HepG2 (cell line): ENCODE results near the gene ZNF607. TPM values are rescaled to one million over a fixed set of nuclear protein-coding genes. Genes with fewer than 3 reads are reported as not detected.

Source experiments
- BRD4 ChIP-seq: sonication (generic); formaldehyde crosslinking; IDR thresholded peaks from 2 replicates; pipeline ENCODE4 v1.4.0; 2020; ENCODE audit warnings: missing genetic modification reagents
- EHMT2 ChIP-seq: fragments of 200-600 bp; sonication (generic); IDR thresholded peaks from 2 replicates; pipeline ENCODE4 v1.7.0; 2017; ENCODE audit warnings: antibody characterized with exemption, low read depth, low read length, borderline replicate concordance
- HNRNPK ChIP-seq: fragments of 200-400 bp; formaldehyde crosslinking; IDR thresholded peaks from 2 replicates; pipeline ENCODE4 v1.6.1; 2018; ENCODE audit warnings: low read length, low read depth, moderate library complexity, mild to moderate bottlenecking; ENCODE audit not compliant: poor library complexity, severe bottlenecking
- PITX1 ChIP-seq: sonication (generic); formaldehyde crosslinking; IDR thresholded peaks from 2 replicates; pipeline ENCODE4 v1.5.1; 2020; ENCODE audit warnings: mild to moderate bottlenecking, missing genetic modification reagents
- U2AF1 ChIP-seq: fragments of 200-400 bp; formaldehyde crosslinking; optimal IDR thresholded peaks from 2 replicates; pipeline ENCODE3; 2017; ENCODE audit warnings: mild to moderate bottlenecking, low read depth, low read length
- ZFP36L1 ChIP-seq: sonication (generic); formaldehyde crosslinking; IDR thresholded peaks from 2 replicates; pipeline ENCODE4 v1.8.0; 2022; ENCODE audit warnings: mild to moderate bottlenecking, missing genetic modification reagents, moderate library complexity
- polyA plus RNA-seq, 8 experiments: library from polyadenylated mRNA; depleted of rRNA in 3 of 8; stranded (reverse) in 7 of 8; unstranded in 1 of 8; fragments of >200 nt; fragmentation: Illumina TruSeq in 4 of 8; extraction: Trizol in 4 of 8; gene quantifications; 2 replicates each; pipeline versions ENCODE4 v1.2.1 to v1.2.3, GENCODE V29; 2011 to 2016; ENCODE audit warnings: low read depth in 4 of 8, missing spikeins in 1 of 8, mixed read lengths in 1 of 8; ENCODE audit not compliant: insufficient read depth in 1 of 8
- total RNA-seq, 5 experiments: library from RNA; depleted of rRNA; stranded (reverse); fragments of >200 nt; fragmentation: Illumina TruSeq; extraction: Trizol; gene quantifications; 2 replicates each; pipeline ENCODE4 v1.2.3, GENCODE V29; 2016; ENCODE audit warnings: low read depth in 1 of 5
- TF ChIP-seq, protein P1 (sequence below): sonication (generic); formaldehyde crosslinking; IDR thresholded peaks from 2 replicates; pipeline ENCODE4 v1.5.1; 2020; ENCODE audit warnings: missing genetic modification reagents, mild to moderate bottlenecking, borderline replicate concordance
- TF ChIP-seq, protein P2 (sequence below): sonication (generic); formaldehyde crosslinking; IDR thresholded peaks from 2 replicates; pipeline ENCODE4 v1.4.0; 2020; ENCODE audit warnings: low read depth, missing genetic modification reagents
- TF ChIP-seq, protein P3 (sequence below): sonication (generic); formaldehyde crosslinking; IDR thresholded peaks from 2 replicates; pipeline ENCODE4; 2020; ENCODE audit warnings: missing genetic modification reagents, mild to moderate bottlenecking, borderline replicate concordance
- TF ChIP-seq, protein P4 (sequence below): sonication (generic); formaldehyde crosslinking; IDR thresholded peaks from 2 replicates; pipeline ENCODE4 v1.4.0; 2020; ENCODE audit warnings: missing genetic modification reagents, borderline replicate concordance

Gene ZNF607
- total and polyA plus RNA-seq, 2 of the 13 experiments (the other 11 are each of a cell fraction or from before 2014, with no cell fraction given) = 3.8 to 8.3 TPM

DNA sequence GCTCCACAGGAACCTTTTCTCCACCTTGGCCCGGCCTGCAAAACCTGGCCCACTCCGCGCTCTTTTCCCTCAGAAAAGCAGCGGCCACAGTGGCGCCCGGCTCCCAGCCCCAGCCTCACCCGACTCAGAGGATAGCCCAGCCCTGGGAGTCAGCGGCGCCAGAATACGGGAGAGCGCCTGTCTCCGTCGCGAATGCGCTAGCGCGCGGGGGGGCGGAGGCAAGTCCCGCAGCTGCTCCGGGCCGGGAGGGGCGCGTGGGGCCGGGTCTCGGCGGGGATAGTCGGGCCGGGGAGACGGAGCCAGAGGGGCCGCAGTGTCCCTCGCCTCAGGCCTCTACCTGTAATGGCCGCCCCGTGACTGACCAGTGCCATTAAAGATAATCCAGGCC, 64.3 kb downstream of the ZNF607 start, which contains the start of gene ZFP30 (continued):
- TF ChIP-seq, protein P1, sequence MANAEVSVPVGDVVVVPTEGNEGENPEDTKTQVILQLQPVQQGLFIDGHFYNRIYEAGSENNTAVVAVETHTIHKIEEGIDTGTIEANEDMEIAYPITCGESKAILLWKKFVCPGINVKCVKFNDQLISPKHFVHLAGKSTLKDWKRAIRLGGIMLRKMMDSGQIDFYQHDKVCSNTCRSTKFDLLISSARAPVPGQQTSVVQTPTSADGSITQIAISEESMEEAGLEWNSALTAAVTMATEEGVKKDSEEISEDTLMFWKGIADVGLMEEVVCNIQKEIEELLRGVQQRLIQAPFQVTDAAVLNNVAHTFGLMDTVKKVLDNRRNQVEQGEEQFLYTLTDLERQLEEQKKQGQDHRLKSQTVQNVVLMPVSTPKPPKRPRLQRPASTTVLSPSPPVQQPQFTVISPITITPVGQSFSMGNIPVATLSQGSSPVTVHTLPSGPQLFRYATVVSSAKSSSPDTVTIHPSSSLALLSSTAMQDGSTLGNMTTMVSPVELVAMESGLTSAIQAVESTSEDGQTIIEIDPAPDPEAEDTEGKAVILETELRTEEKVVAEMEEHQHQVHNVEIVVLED (CRISPR knock-in tag) = peak; percentile 19; the same call in 1 of the 2 replicates
- TF ChIP-seq ZFP36L1 (CRISPR knock-in tag) (no peak), HNRNPK (peak; percentile 7), BRD4 (CRISPR knock-in tag) (0 out of 2 replicates have a peak, but pooled peaks have one; percentile 8), EHMT2 (no peak), PITX1 (no peak), U2AF1 (no peak)
- TF ChIP-seq, protein P2, sequence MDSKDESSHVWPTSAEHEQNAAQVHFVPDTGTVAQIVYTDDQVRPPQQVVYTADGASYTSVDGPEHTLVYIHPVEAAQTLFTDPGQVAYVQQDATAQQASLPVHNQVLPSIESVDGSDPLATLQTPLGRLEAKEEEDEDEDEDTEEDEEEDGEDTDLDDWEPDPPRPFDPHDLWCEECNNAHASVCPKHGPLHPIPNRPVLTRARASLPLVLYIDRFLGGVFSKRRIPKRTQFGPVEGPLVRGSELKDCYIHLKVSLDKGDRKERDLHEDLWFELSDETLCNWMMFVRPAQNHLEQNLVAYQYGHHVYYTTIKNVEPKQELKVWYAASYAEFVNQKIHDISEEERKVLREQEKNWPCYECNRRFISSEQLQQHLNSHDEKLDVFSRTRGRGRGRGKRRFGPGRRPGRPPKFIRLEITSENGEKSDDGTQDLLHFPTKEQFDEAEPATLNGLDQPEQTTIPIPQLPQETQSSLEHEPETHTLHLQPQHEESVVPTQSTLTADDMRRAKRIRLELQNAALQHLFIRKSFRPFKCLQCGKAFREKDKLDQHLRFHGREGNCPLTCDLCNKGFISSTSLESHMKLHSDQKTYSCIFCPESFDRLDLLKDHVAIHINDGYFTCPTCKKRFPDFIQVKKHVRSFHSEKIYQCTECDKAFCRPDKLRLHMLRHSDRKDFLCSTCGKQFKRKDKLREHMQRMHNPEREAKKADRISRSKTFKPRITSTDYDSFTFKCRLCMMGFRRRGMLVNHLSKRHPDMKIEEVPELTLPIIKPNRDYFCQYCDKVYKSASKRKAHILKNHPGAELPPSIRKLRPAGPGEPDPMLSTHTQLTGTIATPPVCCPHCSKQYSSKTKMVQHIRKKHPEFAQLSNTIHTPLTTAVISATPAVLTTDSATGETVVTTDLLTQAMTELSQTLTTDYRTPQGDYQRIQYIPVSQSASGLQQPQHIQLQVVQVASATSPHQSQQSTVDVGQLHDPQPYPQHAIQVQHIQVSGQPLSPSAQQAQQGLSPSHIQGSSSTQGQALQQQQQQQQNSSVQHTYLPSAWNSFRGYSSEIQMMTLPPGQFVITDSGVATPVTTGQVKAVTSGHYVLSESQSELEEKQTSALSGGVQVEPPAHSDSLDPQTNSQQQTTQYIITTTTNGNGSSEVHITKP (CRISPR knock-in tag) = 0 out of 2 replicates have a peak, but pooled peaks have one; percentile 49
- TF ChIP-seq, protein P3, sequence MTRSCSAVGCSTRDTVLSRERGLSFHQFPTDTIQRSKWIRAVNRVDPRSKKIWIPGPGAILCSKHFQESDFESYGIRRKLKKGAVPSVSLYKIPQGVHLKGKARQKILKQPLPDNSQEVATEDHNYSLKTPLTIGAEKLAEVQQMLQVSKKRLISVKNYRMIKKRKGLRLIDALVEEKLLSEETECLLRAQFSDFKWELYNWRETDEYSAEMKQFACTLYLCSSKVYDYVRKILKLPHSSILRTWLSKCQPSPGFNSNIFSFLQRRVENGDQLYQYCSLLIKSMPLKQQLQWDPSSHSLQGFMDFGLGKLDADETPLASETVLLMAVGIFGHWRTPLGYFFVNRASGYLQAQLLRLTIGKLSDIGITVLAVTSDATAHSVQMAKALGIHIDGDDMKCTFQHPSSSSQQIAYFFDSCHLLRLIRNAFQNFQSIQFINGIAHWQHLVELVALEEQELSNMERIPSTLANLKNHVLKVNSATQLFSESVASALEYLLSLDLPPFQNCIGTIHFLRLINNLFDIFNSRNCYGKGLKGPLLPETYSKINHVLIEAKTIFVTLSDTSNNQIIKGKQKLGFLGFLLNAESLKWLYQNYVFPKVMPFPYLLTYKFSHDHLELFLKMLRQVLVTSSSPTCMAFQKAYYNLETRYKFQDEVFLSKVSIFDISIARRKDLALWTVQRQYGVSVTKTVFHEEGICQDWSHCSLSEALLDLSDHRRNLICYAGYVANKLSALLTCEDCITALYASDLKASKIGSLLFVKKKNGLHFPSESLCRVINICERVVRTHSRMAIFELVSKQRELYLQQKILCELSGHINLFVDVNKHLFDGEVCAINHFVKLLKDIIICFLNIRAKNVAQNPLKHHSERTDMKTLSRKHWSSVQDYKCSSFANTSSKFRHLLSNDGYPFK = peak; percentile 54; the same call in 1 of the 2 replicates
- TF ChIP-seq, protein P4, sequence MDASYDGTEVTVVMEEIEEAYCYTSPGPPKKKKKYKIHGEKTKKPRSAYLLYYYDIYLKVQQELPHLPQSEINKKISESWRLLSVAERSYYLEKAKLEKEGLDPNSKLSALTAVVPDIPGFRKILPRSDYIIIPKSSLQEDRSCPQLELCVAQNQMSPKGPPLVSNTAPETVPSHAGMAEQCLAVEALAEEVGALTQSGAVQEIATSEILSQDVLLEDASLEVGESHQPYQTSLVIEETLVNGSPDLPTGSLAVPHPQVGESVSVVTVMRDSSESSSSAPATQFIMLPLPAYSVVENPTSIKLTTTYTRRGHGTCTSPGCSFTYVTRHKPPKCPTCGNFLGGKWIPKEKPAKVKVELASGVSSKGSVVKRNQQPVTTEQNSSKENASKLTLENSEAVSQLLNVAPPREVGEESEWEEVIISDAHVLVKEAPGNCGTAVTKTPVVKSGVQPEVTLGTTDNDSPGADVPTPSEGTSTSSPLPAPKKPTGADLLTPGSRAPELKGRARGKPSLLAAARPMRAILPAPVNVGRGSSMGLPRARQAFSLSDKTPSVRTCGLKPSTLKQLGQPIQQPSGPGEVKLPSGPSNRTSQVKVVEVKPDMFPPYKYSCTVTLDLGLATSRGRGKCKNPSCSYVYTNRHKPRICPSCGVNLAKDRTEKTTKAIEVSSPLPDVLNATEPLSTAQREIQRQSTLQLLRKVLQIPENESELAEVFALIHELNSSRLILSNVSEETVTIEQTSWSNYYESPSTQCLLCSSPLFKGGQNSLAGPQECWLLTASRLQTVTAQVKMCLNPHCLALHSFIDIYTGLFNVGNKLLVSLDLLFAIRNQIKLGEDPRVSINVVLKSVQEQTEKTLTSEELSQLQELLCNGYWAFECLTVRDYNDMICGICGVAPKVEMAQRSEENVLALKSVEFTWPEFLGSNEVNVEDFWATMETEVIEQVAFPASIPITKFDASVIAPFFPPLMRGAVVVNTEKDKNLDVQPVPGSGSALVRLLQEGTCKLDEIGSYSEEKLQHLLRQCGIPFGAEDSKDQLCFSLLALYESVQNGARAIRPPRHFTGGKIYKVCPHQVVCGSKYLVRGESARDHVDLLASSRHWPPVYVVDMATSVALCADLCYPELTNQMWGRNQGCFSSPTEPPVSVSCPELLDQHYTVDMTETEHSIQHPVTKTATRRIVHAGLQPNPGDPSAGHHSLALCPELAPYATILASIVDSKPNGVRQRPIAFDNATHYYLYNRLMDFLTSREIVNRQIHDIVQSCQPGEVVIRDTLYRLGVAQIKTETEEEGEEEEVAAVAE (CRISPR knock-in tag) = 0 out of 2 replicates have a peak, but pooled peaks have one; percentile 21
